AG09319 (cell line): ENCODE measurements around the gene IL6ST.

Experiments
- DNase-seq: peaks from one replicate; pipeline ENCODE4 v3.0.0-alpha.2; 2010; ENCODE audit warnings: low read depth; ENCODE audit errors: extremely low read depth
- CTCF ChIP-seq: IDR thresholded peaks from 2 replicates; pipeline ENCODE4 v1.5.1; 2011; ENCODE audit warnings: low read depth, mild to moderate bottlenecking, inconsistent platforms, low read length, moderate library complexity

The IL6ST gene

GRCh38 chr5:55904152-55904551 is 90.6 kb downstream of the IL6ST start:
- no peak for TF ChIP-seq CTCF
- peak; percentile 40 for DNase-seq

GRCh38 chr5:55903121-55903701 is 91.6 kb downstream of the IL6ST start:
- no peak for TF ChIP-seq CTCF
- DNase-seq = no peak

- TF ChIP-seq CTCF = no peak
- DNase-seq = no peak
Measured at GRCh38 chr5:55902696-55903095, 92.1 kb downstream of the IL6ST start.

GRCh38 chr5:55900776-55901175 is 94.0 kb downstream of the IL6ST start:
- DNase-seq = no peak
- no peak for TF ChIP-seq CTCF

DNA sequence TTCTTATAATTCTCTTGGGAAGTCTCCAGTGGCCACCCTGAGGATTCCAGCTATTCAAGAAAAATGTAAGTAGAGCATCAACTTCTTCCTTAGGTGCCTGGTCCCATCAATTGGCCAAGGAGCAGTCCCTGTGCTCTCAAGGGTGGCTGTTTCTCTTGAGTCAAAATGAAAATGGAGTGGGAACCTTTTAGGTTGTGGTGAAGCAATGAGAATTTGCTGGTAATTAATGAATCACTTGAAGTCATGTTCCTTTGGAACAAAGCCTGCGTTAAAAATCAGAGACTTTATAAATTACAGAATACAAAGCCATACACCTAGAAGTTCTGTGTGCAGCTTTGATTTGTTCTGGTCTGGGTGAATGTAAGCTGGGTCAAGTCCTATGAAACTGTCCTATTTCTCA is 94.7 kb downstream of the IL6ST start:
- DNase-seq = no peak
- no peak for TF ChIP-seq CTCF

DNA sequence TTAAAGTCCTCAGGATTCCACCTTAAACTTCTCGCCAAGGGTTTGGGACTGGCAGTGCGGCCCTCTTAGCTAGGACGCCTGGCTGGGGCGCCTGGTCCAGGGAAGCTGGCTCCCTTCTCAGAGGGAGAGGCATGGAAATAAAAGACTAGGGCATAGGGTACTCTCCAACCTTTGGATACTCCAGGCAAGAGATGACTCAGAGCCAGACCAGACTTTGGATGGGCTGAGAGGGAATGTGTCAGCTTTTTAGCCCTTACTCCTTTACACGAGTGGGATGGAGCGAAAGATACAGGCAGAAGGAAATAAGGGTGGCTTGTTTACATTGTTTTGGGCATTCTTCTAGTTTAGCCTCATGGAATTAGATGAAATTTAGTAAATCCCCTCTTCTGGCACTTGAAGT is 95.4 kb downstream of the IL6ST start:
- no peak for TF ChIP-seq CTCF
- DNase-seq = no peak

GRCh38 chr5:55897905-55898304 is 96.9 kb downstream of the IL6ST start:
- TF ChIP-seq CTCF = no peak
- DNase-seq = peak; percentile 97
